Nephron (organoid): ENCODE measurements around the gene PCGF3.
A peak's percentile ranks its signal among the peaks of the same experiment; 100 is the strongest.

ENCODE experiments used
- H3K27ac Mint-ChIP-seq, 3 experiments: 2 replicates each; pipeline ENCODE4 v1.8.0; 2020; ENCODE audit warnings: mixed read lengths in 3 of 3, mild to moderate bottlenecking in 2 of 3, moderate library complexity in 1 of 3
- H3K27me3 Mint-ChIP-seq: 2 replicates; pipeline ENCODE4 v1.8.0; 2021; ENCODE audit warnings: low read depth, mild to moderate bottlenecking, moderate library complexity, mixed read lengths
- H3K36me3 Mint-ChIP-seq: 2 replicates; pipeline ENCODE4 v1.8.0; 2020; ENCODE audit warnings: low read depth, mixed read lengths
- H3K4me1 Mint-ChIP-seq: 2 replicates; pipeline ENCODE4 v1.8.0; 2020; ENCODE audit warnings: mixed read lengths
- H3K4me3 Mint-ChIP-seq, 3 experiments: 2 replicates each; pipeline ENCODE4 v1.8.0; 2020; ENCODE audit warnings: mild to moderate bottlenecking in 3 of 3, mixed read lengths in 3 of 3, moderate library complexity in 2 of 3
- H3K9me3 Mint-ChIP-seq: 2 replicates; pipeline ENCODE4 v1.8.0; 2020; ENCODE audit warnings: mixed read lengths
- TF ChIP-seq, protein P1 (sequence below), 3 experiments: fragments of 200-600 bp; sonication (generic); IDR thresholded peaks; one replicate each; pipeline ENCODE4 v1.5.0; 2021; ENCODE audit warnings: antibody characterized with exemption in 3 of 3; ENCODE audit not compliant: unreplicated experiment in 3 of 3

Gene PCGF3

DNA sequence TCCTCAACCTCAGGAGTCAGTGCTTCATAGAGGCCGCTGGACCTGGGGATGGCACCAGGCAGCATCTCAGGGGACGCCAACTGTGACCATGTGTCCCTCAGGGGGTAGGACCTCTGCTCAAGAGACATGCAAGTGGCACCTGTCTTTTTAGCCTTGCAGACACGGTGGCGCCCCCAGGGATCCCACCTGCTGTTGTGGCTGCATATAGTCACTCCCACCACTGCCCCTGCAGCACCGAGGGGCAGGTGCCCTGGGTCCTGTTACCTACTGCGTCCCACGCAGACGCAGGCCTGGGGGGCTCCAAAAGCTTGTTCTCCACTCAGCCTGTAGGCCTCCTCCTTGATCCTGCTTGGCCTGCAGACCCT is 28.8 kb upstream of the PCGF3 start:
- peaks cover 7% of the 10 kb centered on the region for H3K27me3 Mint-ChIP-seq
- peaks cover 9% of the 10 kb centered on the region for H3K36me3 Mint-ChIP-seq
- peak overlapping the region; percentile 55 to 70 (median 59) for H3K27ac Mint-ChIP-seq
- peak overlapping the region; percentile 90 to 95 (median 94) for H3K4me3 Mint-ChIP-seq
- TF ChIP-seq, protein P1, sequence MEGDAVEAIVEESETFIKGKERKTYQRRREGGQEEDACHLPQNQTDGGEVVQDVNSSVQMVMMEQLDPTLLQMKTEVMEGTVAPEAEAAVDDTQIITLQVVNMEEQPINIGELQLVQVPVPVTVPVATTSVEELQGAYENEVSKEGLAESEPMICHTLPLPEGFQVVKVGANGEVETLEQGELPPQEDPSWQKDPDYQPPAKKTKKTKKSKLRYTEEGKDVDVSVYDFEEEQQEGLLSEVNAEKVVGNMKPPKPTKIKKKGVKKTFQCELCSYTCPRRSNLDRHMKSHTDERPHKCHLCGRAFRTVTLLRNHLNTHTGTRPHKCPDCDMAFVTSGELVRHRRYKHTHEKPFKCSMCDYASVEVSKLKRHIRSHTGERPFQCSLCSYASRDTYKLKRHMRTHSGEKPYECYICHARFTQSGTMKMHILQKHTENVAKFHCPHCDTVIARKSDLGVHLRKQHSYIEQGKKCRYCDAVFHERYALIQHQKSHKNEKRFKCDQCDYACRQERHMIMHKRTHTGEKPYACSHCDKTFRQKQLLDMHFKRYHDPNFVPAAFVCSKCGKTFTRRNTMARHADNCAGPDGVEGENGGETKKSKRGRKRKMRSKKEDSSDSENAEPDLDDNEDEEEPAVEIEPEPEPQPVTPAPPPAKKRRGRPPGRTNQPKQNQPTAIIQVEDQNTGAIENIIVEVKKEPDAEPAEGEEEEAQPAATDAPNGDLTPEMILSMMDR (IDR thresholded peaks at IDR 0.05; ENCODE audit: unreplicated experiment in 3 of 3), result no peak
- peaks cover 20% of the 10 kb centered on the region for H3K4me1 Mint-ChIP-seq
- H3K9me3 Mint-ChIP-seq, result no peaks in the 10 kb centered on the region

DNA sequence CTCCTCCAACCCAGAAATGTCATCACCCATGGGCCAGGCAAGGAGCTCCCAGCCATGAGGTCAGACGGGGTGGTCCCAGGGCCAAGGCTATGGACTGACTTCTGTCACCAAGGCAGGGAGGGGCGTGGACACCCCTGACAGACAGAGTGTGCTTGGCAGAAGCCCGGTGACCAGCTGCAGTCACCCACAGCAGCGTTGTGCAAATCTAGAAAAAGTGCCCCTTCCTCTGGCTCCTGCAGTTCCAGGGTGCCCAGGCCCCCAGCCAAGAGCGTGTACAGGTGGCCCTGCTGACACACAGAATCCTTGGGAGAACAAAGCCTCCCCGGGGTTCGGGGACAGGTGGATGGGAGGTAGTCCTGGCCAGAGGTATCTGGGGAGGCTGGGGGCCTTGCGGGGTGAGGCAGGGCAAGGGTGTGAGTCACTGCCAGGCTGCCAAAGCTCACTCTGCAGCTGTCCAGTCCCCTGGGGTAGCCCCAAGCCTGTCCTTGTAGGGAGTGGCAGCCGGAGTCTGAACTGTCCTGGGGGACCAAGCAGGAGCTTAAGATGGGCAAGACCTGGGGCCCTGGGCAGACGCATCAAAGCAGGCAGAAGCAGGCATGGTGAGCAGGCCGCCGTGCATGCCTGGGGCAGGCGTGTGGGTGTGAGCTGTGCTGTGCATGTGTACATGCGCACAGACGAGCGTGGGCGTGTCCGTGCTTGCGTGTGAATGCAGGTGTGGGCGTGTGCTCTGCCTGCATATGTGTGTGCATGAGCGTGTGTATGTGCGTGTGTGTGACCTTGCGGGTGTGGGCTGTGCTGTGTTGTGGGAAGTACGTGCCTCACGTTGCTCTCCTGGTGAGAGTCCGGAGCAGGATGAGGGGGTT is 28.0 kb upstream of the PCGF3 start:
- H3K36me3 Mint-ChIP-seq, result peaks cover 5% of the 10 kb centered on the region
- no peaks in the 10 kb centered on the region for H3K9me3 Mint-ChIP-seq
- H3K27ac Mint-ChIP-seq, result peak overlapping the region; percentile 55 to 85 (median 59)
- peak overlapping the region; percentile 61 to 82 (median 76) for H3K4me3 Mint-ChIP-seq
- H3K4me1 Mint-ChIP-seq, result peaks cover 20% of the 10 kb centered on the region
- H3K27me3 Mint-ChIP-seq, result peaks cover 7% of the 10 kb centered on the region
- TF ChIP-seq, protein P1 (IDR thresholded peaks at IDR 0.05; ENCODE audit: unreplicated experiment in 3 of 3), result no peak

DNA sequence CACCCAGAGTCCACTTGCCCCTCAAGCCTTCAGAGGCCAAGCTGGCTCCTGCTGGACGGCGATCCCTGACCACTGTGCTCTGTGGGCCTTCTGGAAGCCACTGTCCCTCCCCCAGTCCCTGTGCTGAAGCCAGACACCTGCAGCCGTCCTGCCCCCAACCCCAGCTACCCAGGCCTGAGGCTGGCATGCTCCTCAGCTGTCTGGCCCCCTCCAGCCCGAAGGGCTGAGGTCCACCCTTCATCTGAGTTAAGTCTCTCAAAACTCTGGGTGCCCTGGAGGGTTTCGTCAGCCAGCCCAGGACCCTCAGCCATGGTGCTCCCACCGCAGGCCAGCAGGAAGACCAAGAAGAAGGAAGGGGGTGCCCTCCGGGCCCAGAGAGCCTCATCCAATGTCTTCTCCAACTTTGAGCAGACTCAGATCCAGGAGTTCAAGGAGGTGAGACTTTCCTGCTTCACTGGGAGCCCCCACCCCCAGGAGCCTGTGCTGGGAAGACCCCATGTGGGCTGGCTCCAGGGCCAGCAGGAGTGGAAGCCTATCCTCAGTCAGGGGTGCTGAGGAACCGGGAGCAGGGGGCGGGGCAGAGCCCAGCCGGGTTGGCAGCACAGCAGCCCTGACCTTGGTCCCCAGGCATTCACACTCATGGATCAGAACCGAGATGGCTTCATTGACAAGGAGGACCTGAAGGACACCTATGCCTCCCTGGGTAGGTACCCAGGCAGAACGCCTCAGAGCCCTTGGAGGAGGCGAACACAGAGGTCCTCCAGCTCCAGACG is 27.1 kb upstream of the PCGF3 start:
- Mint-ChIP-seq H3K27ac (peak overlapping the region in 1 of 3 experiments; percentile 59), H3K36me3 (no peaks in the 10 kb centered on the region), H3K27me3 (peaks cover 7% of the 10 kb centered on the region), H3K4me3 (peak overlapping the region; percentile 53 to 82 (median 76)), H3K9me3 (no peaks in the 10 kb centered on the region), H3K4me1 (peaks cover 15% of the 10 kb centered on the region)
- TF ChIP-seq, protein P1 (IDR thresholded peaks at IDR 0.05; ENCODE audit: unreplicated experiment in 3 of 3), result no peak

DNA sequence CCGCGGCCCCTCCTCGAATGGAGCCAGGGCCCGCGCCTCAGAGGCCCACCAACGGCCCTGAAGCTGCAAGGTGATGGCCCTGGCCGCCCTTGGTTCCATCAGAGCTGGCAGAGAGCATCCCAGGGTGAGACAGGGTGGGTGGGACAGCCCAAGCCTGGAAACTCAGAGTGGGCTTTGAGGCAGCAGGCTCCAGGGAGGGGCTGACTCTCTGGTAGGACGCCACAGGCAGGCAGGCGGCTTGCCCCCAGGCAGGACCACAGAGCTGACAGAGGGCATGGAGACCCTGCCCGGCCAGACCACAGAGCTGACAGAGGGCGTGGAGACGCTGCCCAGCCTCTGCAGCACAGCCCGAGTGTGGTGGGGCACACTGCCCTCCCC is 26.5 kb upstream of the PCGF3 start:
- Mint-ChIP-seq H3K27ac (no peak overlapping the region), H3K4me1 (peaks cover 20% of the 10 kb centered on the region), H3K27me3 (peaks cover 7% of the 10 kb centered on the region), H3K4me3 (peak overlapping the region in 2 of 3 experiments; percentile 14 to 56), H3K36me3 (no peaks in the 10 kb centered on the region), H3K9me3 (no peaks in the 10 kb centered on the region)
- TF ChIP-seq, protein P1 (IDR thresholded peaks at IDR 0.05; ENCODE audit: unreplicated experiment in 3 of 3), result no peak

DNA sequence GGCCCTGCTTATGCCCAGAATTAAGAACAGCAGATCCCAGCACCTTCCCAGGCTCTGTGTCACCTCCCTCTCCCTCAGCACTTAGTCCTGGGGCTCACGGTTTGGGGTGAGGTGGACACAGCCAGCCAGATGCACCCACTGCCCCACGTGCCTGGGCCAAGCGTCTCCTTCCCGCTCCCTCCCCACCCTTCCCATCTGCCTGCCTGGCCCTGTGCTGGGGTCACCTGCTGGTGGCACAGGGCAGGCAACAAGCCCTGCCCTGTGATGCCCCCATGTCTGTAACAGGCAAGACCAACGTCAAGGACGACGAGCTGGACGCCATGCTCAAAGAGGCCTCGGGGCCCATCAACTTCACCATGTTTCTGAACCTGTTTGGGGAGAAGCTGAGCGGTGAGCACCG is 26.0 kb upstream of the PCGF3 start:
- Mint-ChIP-seq H3K9me3 (no peaks in the 10 kb centered on the region), H3K27ac (no peak overlapping the region), H3K27me3 (peaks cover 7% of the 10 kb centered on the region), H3K4me3 (peak overlapping the region; percentile 19 to 69 (median 26)), H3K36me3 (no peaks in the 10 kb centered on the region), H3K4me1 (peaks cover 20% of the 10 kb centered on the region)
- TF ChIP-seq, protein P1 (IDR thresholded peaks at IDR 0.05; ENCODE audit: unreplicated experiment in 3 of 3), result no peak
